HG03175 (cell line): ENCODE results near the gene RANBP9.

Source experiments
- ATAC-seq: cut with Tn5 transposase; IDR thresholded peaks from one replicate; pipeline ENCODE4 v1.9.1; 2021; ENCODE audit warnings: mild to moderate bottlenecking, moderate library complexity; ENCODE audit not compliant: unreplicated experiment

Gene RANBP9

GRCh38 chr6:13655700-13656099 is 55.9 kb downstream of the RANBP9 start:
- no peak for ATAC-seq

GRCh38 chr6:13654496-13654895 is 57.1 kb downstream of the RANBP9 start:
- ATAC-seq = no peak

GRCh38 chr6:13653296-13653695 is 58.3 kb downstream of the RANBP9 start:
- no peak for ATAC-seq

GRCh38 chr6:13649393-13649792 is 62.2 kb downstream of the RANBP9 start:
- no peak for ATAC-seq

GRCh38 chr6:13648850-13649249 is 62.8 kb downstream of the RANBP9 start:
- no peak for ATAC-seq

- ATAC-seq = no peak
These were observed 68.5 kb downstream of the RANBP9 start for GRCh38 chr6:13643125-13643524.

- no peak for ATAC-seq
These were observed 70.3 kb downstream of the RANBP9 start for GRCh38 chr6:13641315-13641714.

- no peak for ATAC-seq
These were observed 73.0 kb downstream of the RANBP9 start for GRCh38 chr6:13638626-13639025.

GRCh38 chr6:13638014-13638413 is 73.6 kb downstream of the RANBP9 start:
- ATAC-seq = no peak

GRCh38 chr6:13635948-13636658 is 75.5 kb downstream of the RANBP9 start:
- no peak for ATAC-seq

- ATAC-seq = no peak
These were observed 78.3 kb downstream of the RANBP9 start for GRCh38 chr6:13633343-13633742.

- ATAC-seq = no peak
These were observed 81.1 kb downstream of the RANBP9 start for GRCh38 chr6:13630499-13630898.

- no peak for ATAC-seq
These were observed 82.0 kb downstream of the RANBP9 start for GRCh38 chr6:13629459-13630116.

- ATAC-seq = no peak
These were observed 86.8 kb downstream of the RANBP9 start for GRCh38 chr6:13624871-13625288.

- no peak for ATAC-seq
These were observed 94.6 kb downstream of the RANBP9 start for GRCh38 chr6:13617066-13617465.

- peak; percentile 32 for ATAC-seq
These were observed 95.9 kb downstream of the RANBP9 start for GRCh38 chr6:13615792-13616120.

- ATAC-seq = peak; percentile 92
These were observed 96.5 kb downstream of the RANBP9 start, which contains the start of gene NOL7 for GRCh38 chr6:13614926-13615791. TSS of gene NOL7 (plus strand) at chr6:13615335. CDS start at chr6:13615359, 24 bp downstream.

GRCh38 chr6:13614126-13614925 is 97.3 kb downstream of the RANBP9 start:
- peak; percentile 19 for ATAC-seq

GRCh38 chr6:13613029-13613594 is 98.5 kb downstream of the RANBP9 start:
- ATAC-seq = no peak

GRCh38 chr6:13611715-13612114 is 99.9 kb downstream of the RANBP9 start:
- ATAC-seq = no peak
